Gastrocnemius medialis (tissue), 4 donors: ENCODE results near the gene TAX1BP3. TPM values are rescaled to one million over a fixed set of nuclear protein-coding genes. Genes with fewer than 3 reads are reported as not detected.
A peak's percentile ranks its signal among the peaks of the same experiment; 100 is the strongest.
"Not testable (repeated sequence)": the region's sequence is repeated elsewhere in the genome, so short reads cannot be mapped to it uniquely, and the experiment has no call there.

ENCODE experiments used
- ATAC-seq, 2 donors: fragments of 150-250 bp; one replicate each; pipeline ENCODE4 v1.9.1; 2016
- DNase-seq, 2 donors: peaks; one replicate each; pipeline ENCODE4 v3.0.0-alpha.2; 2019
- H3K27ac ChIP-seq, 4 donors: fragments of 200-600 bp; sonication (generic); 1 replicate in 1 of 4; 2 replicates in 3 of 4; pipeline ENCODE4 v1.5.1; 2016 to 2018; ENCODE audit warnings: mild to moderate bottlenecking in 2 of 4, moderate library complexity in 1 of 4
- H3K27me3 ChIP-seq, 3 donors: fragments of 200-600 bp; sonication (generic) in 2 of 3; 1 replicate in 1 of 3; 2 replicates in 2 of 3; pipeline versions ENCODE4 v1.5.1 to v1.6.0; 2016 to 2019; ENCODE audit warnings: mild to moderate bottlenecking in 1 of 3, moderate library complexity in 1 of 3
- H3K36me3 ChIP-seq, 2 donors: fragments of 200-600 bp; sonication (generic) in 1 of 2; one replicate each; pipeline ENCODE4 v1.5.1; 2017 to 2018
- H3K4me1 ChIP-seq, 2 donors: fragments of 200-600 bp; sonication (generic) in 1 of 2; one replicate each; pipeline ENCODE4 v1.5.1; 2016 to 2017; ENCODE audit warnings: mild to moderate bottlenecking in 2 of 2
- H3K4me3 ChIP-seq, 4 donors: fragments of 200-600 bp; sonication (generic) in 3 of 4; 1 replicate in 1 of 4; 2 replicates in 3 of 4; pipeline ENCODE4 v1.5.1; 2016 to 2019; ENCODE audit warnings: mild to moderate bottlenecking in 2 of 4
- H3K9me3 ChIP-seq, 3 donors: fragments of 200-600 bp; sonication (generic) in 2 of 3; 1 replicate in 1 of 3; 2 replicates in 2 of 3; pipeline ENCODE4 v1.5.1; 2016 to 2019
- POLR2A ChIP-seq, 2 donors: fragments of 450-650 bp; IDR thresholded peaks; one replicate each; pipeline ENCODE4 v1.6.1; 2017; ENCODE audit warnings: antibody characterized with exemption in 2 of 2, mild to moderate bottlenecking in 2 of 2, moderate library complexity in 2 of 2
- in situ Hi-C, 4 donors: fragments of 200-750 bp; cut with MboI; loops; one replicate each; pipeline versions ENCODE4 v1.15.0 to v1.8.0; 2017; ENCODE audit warnings: low sequenced_read_pairs in 4 of 4
- intact Hi-C: fragments of 100-400 bp; cut with DNase I; formaldehyde crosslinking; loops from one replicate; pipeline ENCODE4 v1.15.1; 2023; ENCODE audit warnings: low total_unique reads
- total RNA-seq, 4 donors: library from RNA; depleted of rRNA; stranded (reverse); fragments of >200 nt; gene quantifications; one replicate each; pipeline versions ENCODE4 v1.1.0 to v1.2.3, GENCODE V29; 2016
- TF ChIP-seq, protein P1 (sequence below), 5 experiments: fragments of 450-650 bp in 3 of 5; fragments of 200-600 bp in 2 of 5; sonication (generic) in 2 of 5; IDR thresholded peaks in 4 of 5; conservative IDR thresholded peaks in 1 of 5; 1 replicate in 4 of 5; 2 replicates in 1 of 5; pipeline ENCODE4 v1.5.1; 2016 to 2019; ENCODE audit warnings: antibody characterized with exemption in 5 of 5, mild to moderate bottlenecking in 3 of 5, moderate library complexity in 3 of 5

Gene TAX1BP3
- total RNA-seq, 4 donors from 2014 or later, result 24.1 to 45.1 (median 33.8) TPM

DNA sequence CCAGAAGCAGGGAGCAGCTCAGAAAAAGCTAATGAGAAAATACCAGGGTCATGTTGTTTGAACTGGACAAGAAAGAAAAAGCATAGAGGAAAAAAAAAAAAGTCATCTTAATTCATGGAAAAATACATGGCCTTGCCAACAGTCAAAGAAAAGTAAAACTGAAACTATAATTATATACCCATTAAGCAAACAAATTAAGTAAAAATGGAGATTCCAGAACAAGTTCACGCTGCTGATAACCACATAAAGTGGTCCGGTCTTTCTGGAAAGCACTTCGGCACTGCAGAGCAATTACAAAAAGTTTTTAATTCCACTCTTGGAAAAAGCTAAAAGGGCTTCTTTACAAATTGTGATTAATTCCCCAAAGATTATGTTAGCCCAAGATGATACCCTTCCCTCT lies 40.0 kb upstream of the TAX1BP3 start:
- no peaks in the 10 kb centered on the region for H3K27me3 ChIP-seq
- intact Hi-C loops (no loop called here), in situ Hi-C loops (no loop called here)
- H3K36me3 ChIP-seq, result peaks cover 0 to 18% of the 10 kb centered on the region in 2 donors
- TF ChIP-seq, protein P1, sequence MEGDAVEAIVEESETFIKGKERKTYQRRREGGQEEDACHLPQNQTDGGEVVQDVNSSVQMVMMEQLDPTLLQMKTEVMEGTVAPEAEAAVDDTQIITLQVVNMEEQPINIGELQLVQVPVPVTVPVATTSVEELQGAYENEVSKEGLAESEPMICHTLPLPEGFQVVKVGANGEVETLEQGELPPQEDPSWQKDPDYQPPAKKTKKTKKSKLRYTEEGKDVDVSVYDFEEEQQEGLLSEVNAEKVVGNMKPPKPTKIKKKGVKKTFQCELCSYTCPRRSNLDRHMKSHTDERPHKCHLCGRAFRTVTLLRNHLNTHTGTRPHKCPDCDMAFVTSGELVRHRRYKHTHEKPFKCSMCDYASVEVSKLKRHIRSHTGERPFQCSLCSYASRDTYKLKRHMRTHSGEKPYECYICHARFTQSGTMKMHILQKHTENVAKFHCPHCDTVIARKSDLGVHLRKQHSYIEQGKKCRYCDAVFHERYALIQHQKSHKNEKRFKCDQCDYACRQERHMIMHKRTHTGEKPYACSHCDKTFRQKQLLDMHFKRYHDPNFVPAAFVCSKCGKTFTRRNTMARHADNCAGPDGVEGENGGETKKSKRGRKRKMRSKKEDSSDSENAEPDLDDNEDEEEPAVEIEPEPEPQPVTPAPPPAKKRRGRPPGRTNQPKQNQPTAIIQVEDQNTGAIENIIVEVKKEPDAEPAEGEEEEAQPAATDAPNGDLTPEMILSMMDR (IDR thresholded peaks at IDR 0.05 in 4 of 5, conservative IDR thresholded peaks at IDR 0.05 in 1 of 5), result no peak
- no peak for TF ChIP-seq POLR2A (IDR thresholded peaks at IDR 0.05)
- H3K9me3 ChIP-seq, result no peaks in the 10 kb centered on the region
- peaks cover 0 to 8% of the 10 kb centered on the region in 2 donors for H3K4me1 ChIP-seq
- no peak overlapping the region for H3K27ac ChIP-seq
- DNase-seq (no peak), ATAC-seq (no peak)
- H3K4me3 ChIP-seq, result no peak overlapping the region

DNA sequence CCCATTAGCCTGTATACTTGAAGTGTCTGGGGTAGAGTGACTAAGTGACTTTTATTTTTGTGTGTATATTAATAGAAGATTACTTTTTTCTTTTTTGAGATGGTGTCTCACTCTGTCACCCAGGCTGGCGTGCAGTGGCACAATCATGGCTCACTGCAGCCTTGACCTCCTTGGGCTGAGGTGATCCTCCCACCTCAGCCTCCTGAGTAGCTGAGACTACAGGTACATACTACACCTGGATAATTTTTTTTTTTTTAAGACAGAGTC lies 37.3 kb upstream of the TAX1BP3 start:
- H3K9me3 ChIP-seq, H3K27me3 ChIP-seq, H3K36me3 ChIP-seq, in situ Hi-C loops, H3K4me1 ChIP-seq, DNase-seq, H3K4me3 ChIP-seq, intact Hi-C loops: not testable (repeated sequence)
- peak overlapping the region in 3 of 4 donors; percentile 30 to 52 (median 48) for H3K27ac ChIP-seq
- peak; percentile 70 to 75 for ATAC-seq

GRCh38 chr17:3704931-3705717 lies 36.7 kb upstream of the TAX1BP3 start:
- Histone ChIP-seq H3K27ac (peak overlapping the region in 3 of 4 donors; percentile 30 to 52 (median 48)), H3K36me3 (peaks cover 0 to 6% of the 10 kb centered on the region in 2 donors), H3K4me3 (no peak overlapping the region), H3K4me1 (peaks cover 0 to 5% of the 10 kb centered on the region in 2 donors), H3K9me3 (no peaks in the 10 kb centered on the region), H3K27me3 (no peaks in the 10 kb centered on the region)
- peak; percentile 38 to 41 for ATAC-seq
- DNase-seq, result no peak
- intact Hi-C loops (no loop called here), in situ Hi-C loops (no loop called here)
- TF ChIP-seq, protein P1 (IDR thresholded peaks at IDR 0.05 in 4 of 5, conservative IDR thresholded peaks at IDR 0.05 in 1 of 5), result no peak
- peak in 1 of 2 donors; percentile 6 for TF ChIP-seq POLR2A (IDR thresholded peaks at IDR 0.05)

GRCh38 chr17:3702041-3702539 lies 33.7 kb upstream of the TAX1BP3 start:
- ATAC-seq, in situ Hi-C loops, intact Hi-C loops: not testable (repeated sequence)

DNA sequence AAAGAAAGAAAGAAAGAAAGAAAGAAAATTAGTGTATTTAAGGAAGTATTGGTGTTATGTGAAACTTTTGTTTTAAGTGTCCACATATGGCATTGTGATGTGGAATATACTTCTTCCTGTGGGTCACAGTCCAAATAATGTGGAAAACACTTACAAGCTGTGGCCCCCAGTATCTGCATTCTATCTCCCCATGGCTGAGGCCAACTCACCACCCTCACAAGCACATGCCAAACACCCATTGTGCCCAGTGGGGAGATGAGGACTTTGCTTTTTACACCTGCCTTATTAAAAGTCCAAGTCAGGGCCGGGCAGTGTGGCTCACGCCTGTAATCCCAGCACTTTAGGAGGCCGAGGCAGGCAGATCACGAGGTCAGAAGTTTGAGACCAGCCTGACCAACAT lies 31.6 kb upstream of the TAX1BP3 start:
- intact Hi-C loops (no loop called here), in situ Hi-C loops (no loop called here)
- Histone ChIP-seq H3K4me3 (no peak overlapping the region), H3K27ac (no peak overlapping the region), H3K27me3 (peaks cover 0 to 4% (median 0%) of the 10 kb centered on the region in 3 donors), H3K4me1 (peaks cover 3 to 8% of the 10 kb centered on the region in 2 donors), H3K36me3 (peaks cover 0 to 6% of the 10 kb centered on the region in 2 donors), H3K9me3 (no peaks in the 10 kb centered on the region)
- DNase-seq (no peak), ATAC-seq (no peak)
- TF ChIP-seq, protein P1 (IDR thresholded peaks at IDR 0.05 in 4 of 5, conservative IDR thresholded peaks at IDR 0.05 in 1 of 5), result no peak

More at GRCh38 chr17:3702041-3702539, 33.7 kb upstream of the TAX1BP3 start:
- H3K27me3 ChIP-seq, H3K9me3 ChIP-seq, H3K4me3 ChIP-seq, H3K27ac ChIP-seq, H3K4me1 ChIP-seq, H3K36me3 ChIP-seq, DNase-seq: not testable (repeated sequence)
